Nephron progenitor cell (in vitro differentiated cells): Measurements from ENCODE around the gene NIPAL3.
"Not testable (repeated sequence)": the region's sequence is repeated elsewhere in the genome, so short reads cannot be mapped to it uniquely, and the experiment has no call there.

Experiments
- DNase-seq: peaks from one replicate; pipeline ENCODE4 v3.0.0; 2021
- H3K27ac Mint-ChIP-seq: 2 replicates; pipeline ENCODE4 v1.8.0; 2021; ENCODE audit warnings: mild to moderate bottlenecking, moderate library complexity, mixed read lengths
- H3K27me3 Mint-ChIP-seq: 2 replicates; pipeline ENCODE4 v1.8.0; 2021; ENCODE audit warnings: mild to moderate bottlenecking, low read depth, mixed read lengths; ENCODE audit not compliant: poor library complexity
- H3K36me3 Mint-ChIP-seq: 2 replicates; pipeline ENCODE4 v1.8.0; 2021; ENCODE audit warnings: low read depth, mixed read lengths
- H3K4me1 Mint-ChIP-seq: 2 replicates; pipeline ENCODE4 v1.8.0; 2021; ENCODE audit warnings: mixed read lengths
- H3K4me3 Mint-ChIP-seq: 2 replicates; pipeline ENCODE4 v1.8.0; 2021; ENCODE audit warnings: mild to moderate bottlenecking, moderate library complexity, mixed read lengths
- H3K9me3 Mint-ChIP-seq: 2 replicates; pipeline ENCODE4 v1.8.0; 2021; ENCODE audit warnings: mild to moderate bottlenecking, moderate library complexity, mixed read lengths
- TF ChIP-seq, protein P1 (sequence below): fragments of 200-600 bp; sonication (generic); IDR thresholded peaks from 2 replicates; pipeline ENCODE4 v1.5.0; 2021; ENCODE audit warnings: antibody characterized with exemption

NIPAL3 gene

GRCh38 chr1:24516506-24516905, 100.9 kb downstream of the NIPAL3 start:
- Mint-ChIP-seq H3K9me3 (no peaks in the 10 kb centered on the region), H3K27me3 (peaks cover 4% of the 10 kb centered on the region), H3K4me3 (no peak overlapping the region), H3K36me3 (no peaks in the 10 kb centered on the region), H3K4me1 (peaks cover 11% of the 10 kb centered on the region), H3K27ac (no peak overlapping the region)
- TF ChIP-seq, protein P1, sequence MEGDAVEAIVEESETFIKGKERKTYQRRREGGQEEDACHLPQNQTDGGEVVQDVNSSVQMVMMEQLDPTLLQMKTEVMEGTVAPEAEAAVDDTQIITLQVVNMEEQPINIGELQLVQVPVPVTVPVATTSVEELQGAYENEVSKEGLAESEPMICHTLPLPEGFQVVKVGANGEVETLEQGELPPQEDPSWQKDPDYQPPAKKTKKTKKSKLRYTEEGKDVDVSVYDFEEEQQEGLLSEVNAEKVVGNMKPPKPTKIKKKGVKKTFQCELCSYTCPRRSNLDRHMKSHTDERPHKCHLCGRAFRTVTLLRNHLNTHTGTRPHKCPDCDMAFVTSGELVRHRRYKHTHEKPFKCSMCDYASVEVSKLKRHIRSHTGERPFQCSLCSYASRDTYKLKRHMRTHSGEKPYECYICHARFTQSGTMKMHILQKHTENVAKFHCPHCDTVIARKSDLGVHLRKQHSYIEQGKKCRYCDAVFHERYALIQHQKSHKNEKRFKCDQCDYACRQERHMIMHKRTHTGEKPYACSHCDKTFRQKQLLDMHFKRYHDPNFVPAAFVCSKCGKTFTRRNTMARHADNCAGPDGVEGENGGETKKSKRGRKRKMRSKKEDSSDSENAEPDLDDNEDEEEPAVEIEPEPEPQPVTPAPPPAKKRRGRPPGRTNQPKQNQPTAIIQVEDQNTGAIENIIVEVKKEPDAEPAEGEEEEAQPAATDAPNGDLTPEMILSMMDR: no peak
- no peak for DNase-seq

- peaks cover 7% of the 10 kb centered on the region for H3K4me1 Mint-ChIP-seq
- no peak overlapping the region for H3K27ac Mint-ChIP-seq
- TF ChIP-seq, protein P1: no peak
Measured at GRCh38 chr1:24517898-24518297, 102.3 kb downstream of the NIPAL3 start.

DNA sequence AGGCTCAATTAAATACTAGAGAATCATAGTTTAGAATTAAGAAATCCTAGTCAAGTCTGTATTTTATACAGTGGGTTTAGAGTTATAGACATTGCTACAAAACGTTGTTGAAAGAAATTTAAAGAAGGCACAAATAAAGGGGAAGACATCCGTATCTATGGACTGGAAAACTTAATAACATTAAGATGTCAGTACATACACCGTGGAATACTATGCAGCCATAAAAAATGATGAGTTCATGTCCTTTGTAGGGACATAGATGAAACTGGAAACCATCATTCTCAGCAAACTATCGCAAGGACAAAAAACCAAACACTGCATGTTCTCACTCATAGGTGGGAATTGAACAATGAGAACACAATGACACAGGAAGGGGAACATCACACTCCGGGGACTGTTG, 104.7 kb downstream of the NIPAL3 start:
- H3K36me3 Mint-ChIP-seq, H3K27me3 Mint-ChIP-seq, DNase-seq, H3K4me3 Mint-ChIP-seq, H3K9me3 Mint-ChIP-seq, H3K27ac Mint-ChIP-seq: not testable (repeated sequence)
- peaks cover 17% of the 10 kb centered on the region for H3K4me1 Mint-ChIP-seq

More at GRCh38 chr1:24517898-24518297, 102.3 kb downstream of the NIPAL3 start:
- Mint-ChIP-seq H3K36me3 (no peaks in the 10 kb centered on the region), H3K4me3 (no peak overlapping the region), H3K27me3 (peaks cover 4% of the 10 kb centered on the region), H3K9me3 (no peaks in the 10 kb centered on the region)
- DNase-seq: no peak
